GM18868 (cell line): ENCODE data around the gene R3HDM2.
"Not testable (repeated sequence)": the region's sequence is repeated elsewhere in the genome, so short reads cannot be mapped to it uniquely, and the experiment has no call there.

Experiments used
- ATAC-seq: cut with Tn5 transposase; IDR thresholded peaks from one replicate; pipeline ENCODE4 v1.9.1; 2021; ENCODE audit warnings: mild to moderate bottlenecking, moderate library complexity; ENCODE audit not compliant: unreplicated experiment

Gene R3HDM2

DNA sequence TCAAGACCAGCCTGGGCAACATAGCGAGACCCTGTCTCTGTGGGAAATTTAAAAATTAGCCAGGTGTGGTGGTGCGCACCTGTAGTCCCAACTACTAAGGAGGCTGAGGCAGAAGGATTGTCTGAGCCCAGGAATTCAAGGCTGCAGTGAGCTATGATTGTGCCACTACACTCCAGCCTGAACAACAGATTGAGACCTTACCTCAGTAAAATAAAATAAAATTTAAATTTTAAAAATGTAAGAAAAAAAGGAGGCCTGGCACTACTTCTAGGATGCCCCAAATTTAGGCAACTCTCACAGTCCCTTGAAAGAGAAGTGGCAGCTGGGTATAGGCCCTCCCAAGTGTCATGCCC is 23.3 kb upstream of the R3HDM2 start:
- no peak for ATAC-seq

DNA sequence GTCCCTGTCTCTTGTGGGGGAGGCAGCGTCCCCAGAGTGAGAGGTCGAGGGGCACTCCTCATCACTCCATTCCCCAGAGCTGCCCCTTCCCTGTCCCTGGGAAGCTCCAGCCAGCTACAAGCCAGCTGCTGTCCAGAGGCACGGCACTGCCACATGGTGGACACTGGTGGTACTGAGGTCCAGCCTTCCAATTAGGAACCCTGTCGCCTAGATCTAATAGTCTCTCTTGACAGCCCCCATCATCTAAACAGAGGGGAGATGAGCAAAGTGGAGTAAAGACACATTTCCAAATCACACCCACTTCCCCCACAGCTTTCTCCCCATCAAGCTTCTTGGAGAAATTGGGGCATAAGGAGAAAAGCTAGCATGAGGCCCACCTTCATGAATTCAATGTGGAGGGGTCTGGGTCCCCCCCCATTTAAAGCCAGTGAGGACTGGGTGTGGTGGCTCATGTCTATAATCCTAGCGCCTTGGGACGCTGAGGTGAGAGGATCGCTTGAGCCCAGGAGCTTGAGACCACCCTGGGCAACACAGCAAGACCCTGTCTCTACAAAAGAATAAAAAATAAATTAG is 22.2 kb upstream of the R3HDM2 start:
- ATAC-seq = peak; percentile 58

- no peak for ATAC-seq
Observed at GRCh38 chr12:57452181-57452936, 21.5 kb upstream of the R3HDM2 start.

DNA sequence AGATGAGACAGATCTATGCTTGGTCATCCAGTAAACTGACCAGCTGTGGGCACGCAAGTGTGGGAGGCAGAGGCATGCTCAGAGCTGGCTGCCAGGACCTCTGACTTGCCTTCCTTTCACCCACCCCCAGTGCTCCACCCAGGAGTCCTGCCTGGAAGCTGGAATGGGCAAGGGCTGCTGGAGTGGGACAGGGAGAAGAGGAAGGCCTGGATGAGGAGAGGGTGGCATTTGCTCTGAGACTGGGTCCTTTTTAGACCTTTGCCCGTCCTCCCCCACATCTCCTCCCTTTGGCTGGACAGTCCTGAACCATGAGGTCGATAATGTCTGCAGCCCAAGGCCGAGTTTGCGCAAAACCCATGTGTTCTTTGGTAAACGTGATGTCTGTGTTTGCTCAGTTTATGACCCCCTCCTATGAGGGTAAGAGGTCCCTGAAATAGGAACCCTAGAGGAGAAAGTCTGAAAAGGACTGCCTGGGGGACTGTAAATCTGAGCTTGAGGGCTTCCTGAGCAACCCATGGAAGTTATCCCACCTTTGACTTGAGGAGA is 20.5 kb upstream of the R3HDM2 start:
- no peak for ATAC-seq

GRCh38 chr12:57450057-57450456 is 19.2 kb upstream of the R3HDM2 start:
- ATAC-seq = no peak

- ATAC-seq = no peak
Observed at GRCh38 chr12:57449375-57449774, 18.5 kb upstream of the R3HDM2 start.

DNA sequence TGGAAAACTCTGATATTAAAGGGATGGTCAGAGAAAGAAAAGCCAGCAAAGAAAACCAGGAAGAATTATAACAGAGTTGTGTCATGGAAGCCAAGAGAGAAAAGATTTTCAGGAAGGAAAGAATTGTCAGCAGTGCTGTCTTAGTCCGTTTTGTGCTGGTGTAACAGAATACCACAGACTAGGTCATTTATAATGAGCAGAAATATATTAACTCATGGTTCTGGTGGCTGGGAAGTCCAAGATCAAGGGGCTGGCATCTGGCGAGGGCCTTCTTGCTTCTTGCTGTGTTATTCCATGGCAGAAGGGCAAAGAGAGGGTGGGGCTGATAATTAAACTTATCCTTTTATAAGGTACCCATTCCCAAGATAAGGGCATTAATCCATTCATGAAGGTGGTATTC is 17.8 kb upstream of the R3HDM2 start:
- no peak for ATAC-seq

DNA sequence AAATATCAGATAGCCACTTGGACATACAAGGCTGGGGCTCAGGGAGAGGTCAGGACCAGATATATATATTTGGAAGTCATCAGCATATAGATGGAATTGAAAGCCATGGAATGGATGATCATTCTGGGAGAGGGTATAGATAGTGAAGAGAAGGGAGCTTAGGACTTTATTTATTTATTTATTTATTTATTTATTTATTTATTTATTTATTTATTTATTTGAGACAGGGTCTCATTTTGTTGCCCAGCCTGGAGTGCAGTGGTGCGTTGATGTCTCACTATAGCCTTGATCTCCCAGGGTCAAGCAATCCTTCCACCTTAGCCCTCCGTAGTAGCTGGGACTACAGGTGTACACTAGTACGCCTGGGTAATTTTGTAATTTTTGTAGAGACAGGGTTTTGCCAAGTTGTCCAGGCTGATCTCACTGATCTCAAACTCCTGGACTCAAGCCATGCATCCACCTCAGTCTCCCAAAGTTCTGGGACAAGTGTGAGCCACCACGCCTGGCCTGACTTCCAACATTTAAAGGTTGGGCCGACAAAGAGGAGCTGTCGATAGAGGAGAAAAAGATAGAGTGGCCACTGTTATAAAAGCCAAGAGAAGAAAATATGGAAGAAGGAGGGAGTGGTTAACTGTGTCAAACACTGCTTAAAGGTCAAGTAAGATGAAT is 15.6 kb upstream of the R3HDM2 start:
- ATAC-seq = no peak

- no peak for ATAC-seq
Observed at GRCh38 chr12:57444744-57445143, 13.9 kb upstream of the R3HDM2 start.

- ATAC-seq = not testable (repeated sequence)
Observed at GRCh38 chr12:57444337-57444736, 13.5 kb upstream of the R3HDM2 start.

DNA sequence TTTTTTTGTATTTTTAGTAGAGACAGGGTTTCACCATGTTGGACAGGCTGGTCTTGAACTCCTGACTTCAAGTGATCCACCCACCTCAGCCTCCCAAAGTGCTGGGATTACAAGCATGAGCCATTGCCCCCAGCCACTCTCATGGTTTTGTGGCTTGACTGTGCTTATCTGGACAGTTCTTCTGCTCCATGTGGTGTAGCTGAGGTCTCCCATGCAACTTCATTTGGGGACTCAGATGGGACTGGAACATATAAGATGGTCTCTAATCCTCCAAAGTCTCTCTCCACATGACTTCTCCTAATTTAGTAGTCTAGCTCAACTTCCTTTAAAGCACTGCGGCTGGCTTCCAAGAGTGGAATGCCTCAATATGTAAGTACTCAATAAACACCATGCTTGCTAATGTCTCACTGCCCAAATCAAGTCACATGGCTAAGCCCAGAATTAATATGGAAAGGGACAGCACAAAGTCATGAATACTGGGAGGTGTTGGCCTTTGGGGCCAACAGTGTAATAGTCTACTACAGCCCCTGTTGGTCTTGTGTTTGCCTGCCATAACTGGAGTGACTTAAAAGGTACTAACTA is 11.1 kb upstream of the R3HDM2 start:
- ATAC-seq = no peak

DNA sequence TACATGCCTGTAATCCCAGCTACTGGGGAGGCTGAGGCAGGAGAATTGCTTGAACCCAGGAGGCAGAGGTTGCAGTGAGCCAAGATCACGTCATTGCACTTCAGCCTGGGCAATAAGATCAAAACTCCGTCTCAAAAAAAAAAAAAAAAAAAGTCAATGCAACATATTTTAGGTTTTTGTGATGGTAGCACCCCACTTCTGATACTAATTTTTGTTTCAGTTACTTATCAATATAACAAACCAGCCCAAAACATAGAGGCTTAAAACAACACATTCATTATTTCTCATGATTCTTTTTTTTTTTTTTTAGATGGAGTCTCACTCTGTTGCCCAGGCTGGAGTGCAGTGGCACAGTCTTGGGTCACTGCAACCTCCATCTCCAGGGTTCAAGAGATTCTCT is 10.6 kb upstream of the R3HDM2 start:
- ATAC-seq = not testable (repeated sequence)

DNA sequence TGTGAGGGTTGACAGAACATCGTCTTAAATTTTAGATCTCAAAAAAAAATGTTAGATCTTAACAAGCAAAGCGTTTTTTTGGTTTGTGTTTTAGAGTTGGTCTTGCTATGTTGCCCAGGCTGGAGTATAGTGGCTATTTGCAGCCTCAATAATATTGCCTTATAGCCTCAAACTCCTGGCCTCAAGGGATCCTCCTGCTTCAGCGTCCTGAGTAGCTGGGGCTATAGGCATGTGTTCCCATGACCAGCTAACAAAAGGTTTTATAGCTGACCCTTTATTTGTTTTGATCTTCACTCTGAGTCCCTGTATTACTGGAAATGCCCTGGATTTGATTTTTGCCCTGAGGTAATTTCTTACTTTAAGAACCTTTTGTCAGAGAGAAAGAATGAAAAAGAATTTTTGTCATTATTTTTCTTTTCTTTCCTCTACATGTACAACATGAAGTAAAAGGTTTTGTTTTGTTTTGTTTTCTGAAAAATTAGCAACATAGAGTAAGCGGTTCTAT is 9.0 kb upstream of the R3HDM2 start:
- ATAC-seq = no peak

DNA sequence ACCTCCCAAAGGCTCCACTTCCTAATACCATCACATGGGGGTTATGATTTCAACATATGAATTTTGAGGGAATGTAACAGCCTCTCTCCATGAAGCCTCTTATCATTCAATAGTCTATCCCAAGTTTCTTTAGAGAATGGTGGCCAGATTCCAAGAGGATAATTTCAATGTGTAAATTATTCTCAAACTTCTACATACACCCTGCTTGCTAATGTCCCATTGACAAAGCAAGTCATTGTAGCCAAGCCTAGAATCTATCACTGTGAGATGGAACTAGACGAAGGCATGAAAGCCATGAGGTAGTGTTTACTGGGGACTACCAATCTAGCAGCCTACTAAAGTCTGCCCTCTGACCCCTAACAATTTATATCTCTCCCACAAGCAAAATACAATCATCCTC is 7.6 kb upstream of the R3HDM2 start:
- no peak for ATAC-seq

GRCh38 chr12:57435293-57435692 is 4.5 kb upstream of the R3HDM2 start:
- no peak for ATAC-seq

- no peak for ATAC-seq
Observed at GRCh38 chr12:57434517-57435223, 3.8 kb upstream of the R3HDM2 start, which contains the start of gene INHBC. Gene INHBC, plus strand, starts transcription at chr12:57434784. Its CDS starts 103 bp downstream, at chr12:57434887.

- ATAC-seq = no peak
Observed at GRCh38 chr12:57433370-57433769, 2.5 kb upstream of the R3HDM2 start.

GRCh38 chr12:57431654-57432188 is 878 bp upstream of the R3HDM2 start:
- no peak for ATAC-seq

DNA sequence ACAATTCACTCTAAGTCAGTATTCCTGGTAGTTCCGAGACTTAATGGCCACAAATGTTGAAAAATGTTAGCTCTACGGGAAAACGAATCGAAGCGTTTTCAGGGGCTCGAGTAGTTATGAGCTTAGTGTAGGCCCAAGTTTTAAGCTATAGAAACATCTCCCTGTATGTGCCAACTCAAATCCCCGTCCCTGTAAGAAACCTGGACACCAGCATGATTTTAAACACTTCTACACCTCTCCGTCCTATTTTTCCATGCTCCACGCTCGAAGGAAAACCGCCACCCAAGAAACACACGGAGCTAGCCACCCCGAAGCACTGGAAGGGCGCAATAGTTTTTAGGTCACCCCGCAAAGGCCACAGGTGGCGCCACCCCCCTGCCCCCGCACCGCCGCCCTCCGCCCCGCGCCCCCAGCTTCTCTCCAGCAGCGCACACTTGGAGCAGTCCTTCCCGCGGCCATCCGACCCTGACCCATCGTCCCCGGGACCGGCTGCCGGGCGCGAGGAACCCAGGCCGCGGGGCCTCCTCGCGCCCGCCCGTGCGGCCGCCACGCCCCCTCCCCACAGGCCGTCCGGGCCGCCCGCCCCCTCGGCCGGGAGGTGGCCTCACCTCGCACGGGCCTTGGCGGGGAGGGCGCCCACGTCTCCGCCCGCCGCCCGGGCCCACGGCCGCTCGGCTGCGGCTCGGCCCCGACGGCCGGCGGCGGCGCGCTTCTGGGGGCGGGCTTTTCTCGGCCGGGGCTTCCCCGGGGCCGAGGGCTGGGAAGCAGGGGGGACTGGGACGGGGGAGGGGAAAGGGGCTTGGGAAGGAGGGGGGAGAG is 522 bp downstream of the R3HDM2 start:
- ATAC-seq = peak; percentile 48
